ENCODE measurements around the gene RIN3. TPM values are rescaled to one million over a fixed set of nuclear protein-coding genes. Genes with fewer than 3 reads are reported as not detected.

The RIN3 gene
- total and polyA plus RNA-seq, 10 of the 15 experiments (the other 5 are each of a cell fraction or from before 2014, with no cell fraction given): 0.91 to 23.3 (median 6.3) TPM

- TF ChIP-seq PRDM15 (CRISPR knock-in tag; IDR thresholded peaks at IDR 0.05) (no peak), HDAC6 (IDR thresholded peaks at IDR 0.05; ENCODE audit: unreplicated experiment) (no peak), EZH2 (IDR thresholded peaks at IDR 0.05; ENCODE audit: borderline replicate concordance, control insufficient read depth, low read depth, low read length) (0 out of 2 replicates have a peak, but pooled peaks have one; percentile 31), MEF2A (IDR thresholded peaks at IDR 0.05; ENCODE audit: insufficient read depth, low read depth, low read length) (peak; percentile 91), BHLHE40 (IDR thresholded peaks at IDR 0.05; ENCODE audit: borderline replicate concordance in 1 of 2, low read depth in 2 of 2, low read length in 1 of 2) (peak; percentile 68 to 74), CREM (IDR thresholded peaks at IDR 0.05; ENCODE audit: low read depth) (0 out of 2 replicates have a peak, but pooled peaks have one; percentile 13), TBL1XR1 (IDR thresholded peaks at IDR 0.05; ENCODE audit: low read depth, low read length) (0 out of 2 replicates have a peak, but pooled peaks have one; percentile 48), ESRRA (IDR thresholded peaks at IDR 0.05; ENCODE audit: low read length) (no peak), FOXM1 (IDR thresholded peaks at IDR 0.05; ENCODE audit: low read depth, low read length) (peak; percentile 34; the same call in 1 of the 2 replicates), RELB (IDR thresholded peaks at IDR 0.05; ENCODE audit: low read depth) (peak; percentile 65), NR2C1 (IDR thresholded peaks at IDR 0.05) (no peak), NR2C2 (IDR thresholded peaks at IDR 0.05; ENCODE audit: borderline replicate concordance, control insufficient read depth, insufficient read length, low read depth) (no peak), BCL11A (IDR thresholded peaks at IDR 0.05; ENCODE audit: low read depth, low read length) (peak; percentile 79; the same call in 1 of the 2 replicates)
- TF ChIP-seq, protein P1, sequence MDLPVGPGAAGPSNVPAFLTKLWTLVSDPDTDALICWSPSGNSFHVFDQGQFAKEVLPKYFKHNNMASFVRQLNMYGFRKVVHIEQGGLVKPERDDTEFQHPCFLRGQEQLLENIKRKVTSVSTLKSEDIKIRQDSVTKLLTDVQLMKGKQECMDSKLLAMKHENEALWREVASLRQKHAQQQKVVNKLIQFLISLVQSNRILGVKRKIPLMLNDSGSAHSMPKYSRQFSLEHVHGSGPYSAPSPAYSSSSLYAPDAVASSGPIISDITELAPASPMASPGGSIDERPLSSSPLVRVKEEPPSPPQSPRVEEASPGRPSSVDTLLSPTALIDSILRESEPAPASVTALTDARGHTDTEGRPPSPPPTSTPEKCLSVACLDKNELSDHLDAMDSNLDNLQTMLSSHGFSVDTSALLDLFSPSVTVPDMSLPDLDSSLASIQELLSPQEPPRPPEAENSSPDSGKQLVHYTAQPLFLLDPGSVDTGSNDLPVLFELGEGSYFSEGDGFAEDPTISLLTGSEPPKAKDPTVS (IDR thresholded peaks at IDR 0.05; ENCODE audit: low read depth, low read length): no peak
- TF ChIP-seq, protein P2, sequence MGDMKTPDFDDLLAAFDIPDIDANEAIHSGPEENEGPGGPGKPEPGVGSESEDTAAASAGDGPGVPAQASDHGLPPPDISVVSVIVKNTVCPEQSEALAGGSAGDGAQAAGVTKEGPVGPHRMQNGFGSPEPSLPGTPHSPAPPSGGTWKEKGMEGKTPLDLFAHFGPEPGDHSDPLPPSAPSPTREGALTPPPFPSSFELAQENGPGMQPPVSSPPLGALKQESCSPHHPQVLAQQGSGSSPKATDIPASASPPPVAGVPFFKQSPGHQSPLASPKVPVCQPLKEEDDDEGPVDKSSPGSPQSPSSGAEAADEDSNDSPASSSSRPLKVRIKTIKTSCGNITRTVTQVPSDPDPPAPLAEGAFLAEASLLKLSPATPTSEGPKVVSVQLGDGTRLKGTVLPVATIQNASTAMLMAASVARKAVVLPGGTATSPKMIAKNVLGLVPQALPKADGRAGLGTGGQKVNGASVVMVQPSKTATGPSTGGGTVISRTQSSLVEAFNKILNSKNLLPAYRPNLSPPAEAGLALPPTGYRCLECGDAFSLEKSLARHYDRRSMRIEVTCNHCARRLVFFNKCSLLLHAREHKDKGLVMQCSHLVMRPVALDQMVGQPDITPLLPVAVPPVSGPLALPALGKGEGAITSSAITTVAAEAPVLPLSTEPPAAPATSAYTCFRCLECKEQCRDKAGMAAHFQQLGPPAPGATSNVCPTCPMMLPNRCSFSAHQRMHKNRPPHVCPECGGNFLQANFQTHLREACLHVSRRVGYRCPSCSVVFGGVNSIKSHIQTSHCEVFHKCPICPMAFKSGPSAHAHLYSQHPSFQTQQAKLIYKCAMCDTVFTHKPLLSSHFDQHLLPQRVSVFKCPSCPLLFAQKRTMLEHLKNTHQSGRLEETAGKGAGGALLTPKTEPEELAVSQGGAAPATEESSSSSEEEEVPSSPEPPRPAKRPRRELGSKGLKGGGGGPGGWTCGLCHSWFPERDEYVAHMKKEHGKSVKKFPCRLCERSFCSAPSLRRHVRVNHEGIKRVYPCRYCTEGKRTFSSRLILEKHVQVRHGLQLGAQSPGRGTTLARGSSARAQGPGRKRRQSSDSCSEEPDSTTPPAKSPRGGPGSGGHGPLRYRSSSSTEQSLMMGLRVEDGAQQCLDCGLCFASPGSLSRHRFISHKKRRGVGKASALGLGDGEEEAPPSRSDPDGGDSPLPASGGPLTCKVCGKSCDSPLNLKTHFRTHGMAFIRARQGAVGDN (IDR thresholded peaks at IDR 0.05): no peak
- TF ChIP-seq, protein P3, sequence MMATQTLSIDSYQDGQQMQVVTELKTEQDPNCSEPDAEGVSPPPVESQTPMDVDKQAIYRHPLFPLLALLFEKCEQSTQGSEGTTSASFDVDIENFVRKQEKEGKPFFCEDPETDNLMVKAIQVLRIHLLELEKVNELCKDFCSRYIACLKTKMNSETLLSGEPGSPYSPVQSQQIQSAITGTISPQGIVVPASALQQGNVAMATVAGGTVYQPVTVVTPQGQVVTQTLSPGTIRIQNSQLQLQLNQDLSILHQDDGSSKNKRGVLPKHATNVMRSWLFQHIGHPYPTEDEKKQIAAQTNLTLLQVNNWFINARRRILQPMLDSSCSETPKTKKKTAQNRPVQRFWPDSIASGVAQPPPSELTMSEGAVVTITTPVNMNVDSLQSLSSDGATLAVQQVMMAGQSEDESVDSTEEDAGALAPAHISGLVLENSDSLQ (IDR thresholded peaks at IDR 0.05): peak; percentile 92
Observed at GRCh38 chr14:92551044-92551841, 37.7 kb downstream of the RIN3 start (continued).
